Stimulated activated CD8-positive, alpha-beta memory T cell treated with anti-CD3 and anti-CD28 coated beads, Interleukin-15, amount 100 ng/mL, for 48 hours (primary cell): ENCODE results near the gene SHISAL1.

Source experiments
- DNase-seq, 2 donors: peaks; one replicate each; pipeline ENCODE4 v3.0.0-alpha.2; 2020; ENCODE audit warnings: low read depth in 2 of 2

SHISAL1 gene

GRCh38 chr22:44278243-44279068 lies 34.3 kb downstream of the SHISAL1 start:
- DNase-seq: no peak

- DNase-seq: no peak
Observed at GRCh38 chr22:44277386-44278135, 35.2 kb downstream of the SHISAL1 start.

- DNase-seq: no peak
Observed at GRCh38 chr22:44276706-44277356, 35.9 kb downstream of the SHISAL1 start.

GRCh38 chr22:44276041-44276440 lies 36.7 kb downstream of the SHISAL1 start:
- no peak for DNase-seq

GRCh38 chr22:44275631-44275995 lies 37.1 kb downstream of the SHISAL1 start:
- DNase-seq: no peak

- DNase-seq: no peak
Observed at GRCh38 chr22:44274918-44275630, 37.7 kb downstream of the SHISAL1 start.

- DNase-seq: no peak
Observed at GRCh38 chr22:44273175-44273574, 39.6 kb downstream of the SHISAL1 start.

GRCh38 chr22:44272401-44272771 lies 40.4 kb downstream of the SHISAL1 start:
- DNase-seq: no peak

- no peak for DNase-seq
Observed at GRCh38 chr22:44271732-44272400, 40.9 kb downstream of the SHISAL1 start.

- no peak for DNase-seq
Observed at GRCh38 chr22:44271010-44271500, 41.7 kb downstream of the SHISAL1 start.

- DNase-seq: no peak
Observed at GRCh38 chr22:44270556-44270880, 42.2 kb downstream of the SHISAL1 start.

GRCh38 chr22:44269757-44270555 lies 42.8 kb downstream of the SHISAL1 start:
- no peak for DNase-seq

GRCh38 chr22:44269117-44269498 lies 43.6 kb downstream of the SHISAL1 start:
- DNase-seq: no peak

- no peak for DNase-seq
Observed at GRCh38 chr22:44268431-44269116, 44.2 kb downstream of the SHISAL1 start.

- DNase-seq: no peak
Observed at GRCh38 chr22:44267856-44268255, 44.9 kb downstream of the SHISAL1 start.

GRCh38 chr22:44266796-44267760 lies 45.7 kb downstream of the SHISAL1 start:
- no peak for DNase-seq

GRCh38 chr22:44263547-44263946 lies 49.2 kb downstream of the SHISAL1 start:
- DNase-seq: no peak

- no peak for DNase-seq
Observed at GRCh38 chr22:44261861-44262595, 50.7 kb downstream of the SHISAL1 start.
